IMR-90 (cell line): ENCODE data around the gene AP5B1. TPM values are rescaled to one million over a fixed set of nuclear protein-coding genes. Genes with fewer than 3 reads are reported as not detected.

Experiments
- ATAC-seq: fragments of 200-7000 bp; cut with Tn5 transposase; 2 replicates; pipeline ENCODE4 v1.9.1; 2020; ENCODE audit warnings: low read depth, mild to moderate bottlenecking, moderate library complexity
- BruUV-seq: library from RNA; stranded (reverse); fragments of 400-500 nt; replicated peaks from 2 replicates; lab custom pipeline; 2021; lab: Mats Ljungman, UMichigan
- CTCF ChIA-PET: fragments of 300-600 bp; formaldehyde crosslinking; extraction: SDS; loops from one replicate; lab custom pipeline; 2021; ENCODE audit warnings: antibody characterized with exemption; lab: Yijun Ruan, JAX
- POLR2A ChIA-PET: fragments of 300-600 bp; sonication (Branson Sonifier 250); formaldehyde crosslinking; loops from one replicate; lab custom pipeline; 2022; ENCODE audit warnings: antibody characterized with exemption; ENCODE audit not compliant: unreplicated experiment; lab: Charles Lee
- DNase-seq: peaks from one replicate; pipeline ENCODE4 v3.0.0; 2013
- H2AFZ ChIP-seq: replicated peaks from 2 replicates; pipeline ENCODE3; 2013; ENCODE audit warnings: low read length, mild to moderate bottlenecking; ENCODE audit not compliant: poor library complexity
- H2AK5ac ChIP-seq: 2 replicates; pipeline ENCODE4 v1.6.1; 2013; ENCODE audit warnings: low read depth, low read length, inconsistent platforms
- H2AK9ac ChIP-seq: replicated peaks from 2 replicates; pipeline ENCODE3; 2013; ENCODE audit warnings: mild to moderate bottlenecking, low read depth, low read length, moderate library complexity; ENCODE audit not compliant: poor library complexity
- H2BK120ac ChIP-seq: 2 replicates; pipeline ENCODE4 v1.6.1; 2013; ENCODE audit warnings: low read depth, low read length, inconsistent platforms
- H2BK15ac ChIP-seq: 3 replicates; pipeline ENCODE4 v1.6.1; 2013; ENCODE audit warnings: low read depth, low read length, inconsistent platforms
- H2BK20ac ChIP-seq: 2 replicates; pipeline ENCODE4 v1.6.1; 2013; ENCODE audit warnings: low read depth, mild to moderate bottlenecking, inconsistent platforms, low read length, moderate library complexity
- H2BK5ac ChIP-seq: 2 replicates; pipeline ENCODE4 v1.6.1; 2013; ENCODE audit warnings: mild to moderate bottlenecking, low read depth, low read length, inconsistent platforms; ENCODE audit not compliant: poor library complexity, severe bottlenecking
- H3K14ac ChIP-seq: replicated peaks from 2 replicates; pipeline ENCODE4 v1.6.1; 2013; ENCODE audit warnings: low read depth, low read length, inconsistent platforms
- H3K18ac ChIP-seq: 2 replicates; pipeline ENCODE4 v1.6.1; 2013; ENCODE audit warnings: low read depth, low read length, control low read depth
- H3K23ac ChIP-seq: 2 replicates; pipeline ENCODE4 v1.6.1; 2013; ENCODE audit warnings: low read depth, low read length, inconsistent platforms
- H3K27ac ChIP-seq: 2 replicates; pipeline ENCODE4 v1.5.1; 2013; ENCODE audit warnings: mild to moderate bottlenecking, control low read depth, low read length; ENCODE audit not compliant: insufficient read depth
- H3K27me3 ChIP-seq: 2 replicates; pipeline ENCODE4 v1.6.1; 2013; ENCODE audit warnings: low read length; ENCODE audit not compliant: control insufficient read depth, insufficient read depth
- H3K36me3 ChIP-seq: 2 replicates; pipeline ENCODE4 v1.6.1; 2013; ENCODE audit warnings: low read length, mixed read lengths; ENCODE audit not compliant: control insufficient read depth, insufficient read depth
- H3K4ac ChIP-seq: 2 replicates; pipeline ENCODE4 v1.6.1; 2013; ENCODE audit warnings: low read depth, low read length, inconsistent platforms
- H3K4me1 ChIP-seq: 2 replicates; pipeline ENCODE4 v1.6.1; 2013; ENCODE audit warnings: low read length, mixed read lengths; ENCODE audit not compliant: control insufficient read depth, insufficient read depth
- H3K4me2 ChIP-seq: 2 replicates; pipeline ENCODE4 v1.6.1; 2013; ENCODE audit warnings: low read depth, mild to moderate bottlenecking, control low read depth, low read length, moderate library complexity
- H3K4me3 ChIP-seq: 2 replicates; pipeline ENCODE4 v1.5.1; 2013; ENCODE audit warnings: low read depth, mild to moderate bottlenecking, control low read depth, low read length, moderate library complexity; ENCODE audit not compliant: insufficient read depth
- H3K56ac ChIP-seq: 2 replicates; pipeline ENCODE4 v1.6.1; 2013; ENCODE audit warnings: low read length, inconsistent platforms; ENCODE audit not compliant: insufficient read depth; ENCODE audit errors: extremely low read depth
- H3K79me1 ChIP-seq, 2 experiments: 2 replicates each; pipeline ENCODE4 v1.6.1; 2013; ENCODE audit warnings: low read length in 2 of 2, inconsistent platforms in 1 of 2, low read depth in 1 of 2
- H3K9ac ChIP-seq: 2 replicates; pipeline ENCODE4 v1.6.1; 2013; ENCODE audit warnings: low read depth, low read length, control low read depth
- H3K9me1 ChIP-seq: 2 replicates; pipeline ENCODE4 v1.6.1; 2013; ENCODE audit warnings: low read length, inconsistent platforms; ENCODE audit not compliant: insufficient read depth
- H3K9me3 ChIP-seq: 2 replicates; pipeline ENCODE4 v1.6.1; 2013; ENCODE audit warnings: low read length; ENCODE audit not compliant: control insufficient read depth, insufficient read depth
- H4K20me1 ChIP-seq: 2 replicates; pipeline ENCODE4 v1.6.1; 2013; ENCODE audit warnings: low read length, inconsistent platforms; ENCODE audit not compliant: insufficient read depth
- H4K5ac ChIP-seq: 2 replicates; pipeline ENCODE4 v1.6.1; 2013; ENCODE audit warnings: mild to moderate bottlenecking, low read depth, low read length, control low read depth
- H4K8ac ChIP-seq, 2 experiments: 2 replicates each; pipeline ENCODE4 v1.6.1; 2013; ENCODE audit warnings: low read depth in 2 of 2, low read length in 2 of 2, control low read depth in 1 of 2, inconsistent platforms in 1 of 2
- H4K91ac ChIP-seq: 2 replicates; pipeline ENCODE4 v1.6.1; 2013; ENCODE audit warnings: low read depth, low read length, inconsistent platforms; ENCODE audit not compliant: insufficient read depth
- BHLHE40 ChIP-seq: fragments of 150-350 bp; IDR thresholded peaks from 2 replicates; pipeline ENCODE4 v1.6.1; 2016; ENCODE audit warnings: mild to moderate bottlenecking, low read depth, low read length
- CEBPB ChIP-seq: IDR thresholded peaks from 2 replicates; pipeline ENCODE4 v1.6.1; 2012; ENCODE audit warnings: low read depth, low read length, improper control_type of control experiment
- CHD1 ChIP-seq: IDR thresholded peaks from 2 replicates; pipeline ENCODE4 v1.6.1; 2012; ENCODE audit warnings: low read depth, low read length, improper control_type of control experiment
- FOS ChIP-seq: fragments of 150-350 bp; IDR thresholded peaks from 2 replicates; pipeline ENCODE4 v1.6.1; 2016; ENCODE audit warnings: low read depth, low read length
- MAFK ChIP-seq: IDR thresholded peaks from 2 replicates; pipeline ENCODE4 v1.6.1; 2012; ENCODE audit warnings: low read depth, low read length, improper control_type of control experiment
- MAZ ChIP-seq: IDR thresholded peaks from 2 replicates; pipeline ENCODE4 v1.6.1; 2012; ENCODE audit warnings: low read depth, mild to moderate bottlenecking, low read length, improper control_type of control experiment, moderate library complexity, borderline replicate concordance
- MXI1 ChIP-seq: IDR thresholded peaks from 2 replicates; pipeline ENCODE4 v1.6.1; 2012; ENCODE audit warnings: low read depth, mild to moderate bottlenecking, low read length, moderate library complexity, borderline replicate concordance
- NFE2L2 ChIP-seq: fragments of 150-350 bp; IDR thresholded peaks from 2 replicates; pipeline ENCODE4 v1.6.1; 2016; ENCODE audit warnings: low read depth, mild to moderate bottlenecking, low read length
- POLR2A ChIP-seq: IDR thresholded peaks from 2 replicates; pipeline ENCODE4 v1.6.1; 2012; ENCODE audit warnings: mild to moderate bottlenecking, low read depth, low read length
- RAD21 ChIP-seq: IDR thresholded peaks from 2 replicates; pipeline ENCODE4 v1.6.1; 2012; ENCODE audit warnings: low read length, improper control_type of control experiment
- RCOR1 ChIP-seq: IDR thresholded peaks from 2 replicates; pipeline ENCODE4 v1.6.1; 2012; ENCODE audit warnings: mild to moderate bottlenecking, low read length, improper control_type of control experiment; ENCODE audit not compliant: insufficient replicate concordance
- RFX5 ChIP-seq: IDR thresholded peaks from 2 replicates; pipeline ENCODE4 v1.8.0; 2012; ENCODE audit warnings: low read depth, mild to moderate bottlenecking, low read length, moderate library complexity
- SMC3 ChIP-seq: fragments of 150-350 bp; IDR thresholded peaks from 2 replicates; pipeline ENCODE4 v1.6.1; 2016; ENCODE audit warnings: low read depth, mild to moderate bottlenecking, antibody characterized with exemption, low read length, moderate library complexity
- WGBS, 2 experiments: methylation state at CpG; one replicate each; pipeline versions ENCODE4 v1.1.5 to v1.1.7; 2013; ENCODE audit warnings: missing lambda C conversion rate in 2 of 2; ENCODE audit not compliant: insufficient read length in 1 of 2; ENCODE audit errors: extremely low coverage in 2 of 2; 5-methylcytosine and 5-hydroxymethylcytosine counted together
- dilution Hi-C: fragments of 300-500 bp; cut with HindIII; formaldehyde crosslinking; loops from one replicate; pipeline ENCODE4 v1.14.3; 2018; ENCODE audit warnings: low sequenced_read_pairs; ENCODE audit not compliant: unreplicated experiment
- in situ Hi-C: fragments of 300-500 bp; cut with MboI; formaldehyde crosslinking; loops from 3 replicates; pipeline ENCODE4 v1.14.3; 2019; ENCODE audit warnings: low sequenced_read_pairs, inconsistent platforms, mixed read lengths
- intact Hi-C: fragments of 100-400 bp; cut with micrococcal nuclease; formaldehyde crosslinking; loops from 2 replicates; pipeline ENCODE4 v1.10.0; 2022
- polyA plus RNA-seq, 3 experiments: library from polyadenylated mRNA; depleted of rRNA; stranded (reverse); fragments of >200 nt; gene quantifications; 2 replicates each; pipeline ENCODE4 v1.2.3, GENCODE V29; 2012; ENCODE audit warnings: low replicate concordance in 1 of 3
- total RNA-seq: library from RNA; depleted of rRNA; stranded (reverse); fragments of >200 nt; gene quantifications from 2 replicates; pipeline ENCODE4 v1.2.3, GENCODE V29; 2012
- TF ChIP-seq, protein P1 (sequence below): fragments of 150-350 bp; IDR thresholded peaks from 2 replicates; pipeline ENCODE4 v1.6.1; 2017; ENCODE audit warnings: mild to moderate bottlenecking, antibody characterized with exemption, low read length, low read depth
- TF ChIP-seq, protein P2 (sequence below): conservative IDR thresholded peaks from 2 replicates; pipeline ENCODE4 v1.5.1; 2012; ENCODE audit warnings: mild to moderate bottlenecking, low read depth, low read length, improper control_type of control experiment

AP5B1 gene
- total and polyA plus RNA-seq, 2 of the 4 experiments (the other 2 are of a cell fraction): 2.5 to 5.0 TPM

DNA sequence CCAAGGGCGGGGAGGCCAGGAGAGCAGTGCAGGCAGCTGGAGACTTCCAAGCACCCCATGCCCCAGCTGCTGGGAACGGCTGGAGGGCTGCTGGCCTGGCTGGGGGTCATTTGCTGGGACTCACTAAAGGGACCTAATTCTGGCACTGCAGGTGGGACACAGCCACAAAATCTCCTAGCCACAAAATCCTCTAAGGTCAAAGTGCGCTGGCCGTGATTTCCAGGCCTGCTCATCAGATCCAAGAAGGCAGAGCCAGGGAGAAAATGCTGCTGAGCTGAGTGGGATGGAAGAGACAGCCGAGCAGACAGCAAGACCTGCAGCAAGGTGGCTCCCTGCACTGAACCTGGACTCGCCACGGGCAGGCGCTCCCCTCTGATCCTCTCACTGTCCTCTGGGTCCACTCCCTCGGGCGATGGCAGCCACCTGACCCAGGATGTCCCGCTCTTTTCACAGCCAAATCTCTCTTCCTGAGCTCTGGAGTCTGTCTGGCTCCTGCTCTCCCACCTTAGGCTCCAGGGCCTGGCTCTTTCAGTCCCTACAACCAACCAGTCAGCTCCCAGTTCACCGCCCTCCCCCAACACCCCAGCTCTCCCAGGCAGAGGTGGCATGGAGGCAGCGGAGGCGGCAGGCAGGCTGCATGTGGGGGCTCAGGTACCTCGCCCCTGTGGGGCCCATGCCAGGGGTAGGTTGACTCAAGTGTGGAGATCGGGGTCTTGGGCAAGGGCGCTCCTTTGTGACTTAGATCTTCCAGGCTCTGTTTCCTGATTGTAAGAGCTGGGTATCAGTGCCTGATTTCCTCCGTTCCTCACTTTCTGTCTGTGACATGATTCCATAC lies 20.6 kb upstream of the AP5B1 start:
- ATAC-seq (no peak), DNase-seq (no peak)
- H3K9ac ChIP-seq: no peak overlapping the region
- CTCF ChIA-PET: interaction anchor here (1.4 kb wide), 1 partner anchor 21 kb away, joined by 3 read pairs; no protein-coding TSS in a partner anchor
- no peaks in the 10 kb centered on the region for H4K20me1 ChIP-seq
- H3K18ac ChIP-seq: no peak overlapping the region
- H3K36me3 ChIP-seq: no peaks in the 10 kb centered on the region
- dilution Hi-C loops: no loop called here
- no peak overlapping the region for H4K8ac ChIP-seq
- no peak overlapping the region for H2BK20ac ChIP-seq
- no peak overlapping the region for H2AFZ ChIP-seq
- no peak overlapping the region for H3K14ac ChIP-seq
- no peak overlapping the region for H3K23ac ChIP-seq
- H2AK5ac ChIP-seq: no peak overlapping the region
- H3K27me3 ChIP-seq: peaks cover 46% of the 10 kb centered on the region
- WGBS, 2 experiments: 41% methylated on average over 3 of the region's 18 CpGs; no CpG with 5 or more reads in 1 of the 2 experiments
- no peak overlapping the region for H3K4me2 ChIP-seq
- no peak overlapping the region for H2AK9ac ChIP-seq
- no peak overlapping the region for H3K4me3 ChIP-seq
- peaks cover 5% of the 10 kb centered on the region; the same call in 1 of the 2 replicates for H3K4me1 ChIP-seq
- H3K9me1 ChIP-seq: no peaks in the 10 kb centered on the region
- H4K91ac ChIP-seq: no peak overlapping the region
- POLR2A ChIA-PET: interaction anchor here (0.6 kb wide), 1 partner anchor 16 kb away, joined by 3 read pairs; no protein-coding TSS in a partner anchor
- H2BK15ac ChIP-seq: no peak overlapping the region
- H3K9me3 ChIP-seq: no peaks in the 10 kb centered on the region
- H2BK5ac ChIP-seq: no peak overlapping the region
- no peak overlapping the region for H4K5ac ChIP-seq
- intact Hi-C loops: no loop called here
- H3K79me1 ChIP-seq: no peaks in the 10 kb centered on the region
- no peak overlapping the region for H2BK120ac ChIP-seq
- in situ Hi-C loops: no loop called here
- H3K56ac ChIP-seq: no peak overlapping the region
- H3K27ac ChIP-seq: no peak overlapping the region
- H3K4ac ChIP-seq: no peak overlapping the region
- no TSS peak for BruUV-seq
- TF ChIP-seq BHLHE40: no peak
- no peak for TF ChIP-seq FOS
- no peak for TF ChIP-seq MAFK
- TF ChIP-seq RCOR1: no peak
- TF ChIP-seq CHD1: no peak
- TF ChIP-seq NFE2L2: no peak
- no peak for TF ChIP-seq MAZ
- TF ChIP-seq RAD21: no peak
- TF ChIP-seq RFX5: no peak
- TF ChIP-seq, protein P1, sequence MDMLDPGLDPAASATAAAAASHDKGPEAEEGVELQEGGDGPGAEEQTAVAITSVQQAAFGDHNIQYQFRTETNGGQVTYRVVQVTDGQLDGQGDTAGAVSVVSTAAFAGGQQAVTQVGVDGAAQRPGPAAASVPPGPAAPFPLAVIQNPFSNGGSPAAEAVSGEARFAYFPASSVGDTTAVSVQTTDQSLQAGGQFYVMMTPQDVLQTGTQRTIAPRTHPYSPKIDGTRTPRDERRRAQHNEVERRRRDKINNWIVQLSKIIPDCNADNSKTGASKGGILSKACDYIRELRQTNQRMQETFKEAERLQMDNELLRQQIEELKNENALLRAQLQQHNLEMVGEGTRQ: no peak
- no peak for TF ChIP-seq MXI1
- TF ChIP-seq, protein P2, sequence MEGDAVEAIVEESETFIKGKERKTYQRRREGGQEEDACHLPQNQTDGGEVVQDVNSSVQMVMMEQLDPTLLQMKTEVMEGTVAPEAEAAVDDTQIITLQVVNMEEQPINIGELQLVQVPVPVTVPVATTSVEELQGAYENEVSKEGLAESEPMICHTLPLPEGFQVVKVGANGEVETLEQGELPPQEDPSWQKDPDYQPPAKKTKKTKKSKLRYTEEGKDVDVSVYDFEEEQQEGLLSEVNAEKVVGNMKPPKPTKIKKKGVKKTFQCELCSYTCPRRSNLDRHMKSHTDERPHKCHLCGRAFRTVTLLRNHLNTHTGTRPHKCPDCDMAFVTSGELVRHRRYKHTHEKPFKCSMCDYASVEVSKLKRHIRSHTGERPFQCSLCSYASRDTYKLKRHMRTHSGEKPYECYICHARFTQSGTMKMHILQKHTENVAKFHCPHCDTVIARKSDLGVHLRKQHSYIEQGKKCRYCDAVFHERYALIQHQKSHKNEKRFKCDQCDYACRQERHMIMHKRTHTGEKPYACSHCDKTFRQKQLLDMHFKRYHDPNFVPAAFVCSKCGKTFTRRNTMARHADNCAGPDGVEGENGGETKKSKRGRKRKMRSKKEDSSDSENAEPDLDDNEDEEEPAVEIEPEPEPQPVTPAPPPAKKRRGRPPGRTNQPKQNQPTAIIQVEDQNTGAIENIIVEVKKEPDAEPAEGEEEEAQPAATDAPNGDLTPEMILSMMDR: no peak
- no peak for TF ChIP-seq CEBPB
- TF ChIP-seq SMC3: no peak
- no peak for TF ChIP-seq POLR2A
